Thoracic aorta (tissue), 2 donors: ENCODE measurements around the gene PBRM1. TPM values are rescaled to one million over a fixed set of nuclear protein-coding genes. Genes with fewer than 3 reads are reported as not detected.

Experiments used
- ATAC-seq: fragments of 150-250 bp; one replicate; pipeline ENCODE4 v1.8.0; 2017; ENCODE audit warnings: low read depth; ENCODE audit not compliant: insufficient number of reproducible peaks, low FRiP score
- DNase-seq: peaks from one replicate; pipeline ENCODE4 v3.0.0-alpha.2; 2020; ENCODE audit warnings: low spot score
- H3K27ac ChIP-seq, 2 donors: fragments of 200-600 bp; sonication (generic); 1 replicate in 1 of 2; 2 replicates in 1 of 2; pipeline ENCODE4 v1.5.1; 2016; ENCODE audit warnings: mild to moderate bottlenecking in 2 of 2, moderate library complexity in 2 of 2
- H3K27me3 ChIP-seq: fragments of 200-600 bp; sonication (generic); replicated peaks from 2 replicates; pipeline ENCODE4 v1.6.0; 2016; ENCODE audit warnings: mild to moderate bottlenecking; ENCODE audit not compliant: insufficient read depth
- H3K36me3 ChIP-seq: fragments of 200-600 bp; sonication (generic); one replicate; pipeline ENCODE4 v1.5.1; 2016
- H3K4me1 ChIP-seq, 2 donors: fragments of 200-600 bp; sonication (generic); 1 replicate in 1 of 2; 2 replicates in 1 of 2; pipeline versions ENCODE4 v1.5.1 to v1.6.0; 2016; ENCODE audit warnings: low read depth in 2 of 2, mild to moderate bottlenecking in 1 of 2; ENCODE audit not compliant: control insufficient read depth in 1 of 2
- H3K4me3 ChIP-seq: fragments of 200-600 bp; sonication (generic); 2 replicates; pipeline ENCODE4 v1.5.1; 2016; ENCODE audit warnings: mild to moderate bottlenecking
- H3K9me3 ChIP-seq: fragments of 200-600 bp; sonication (generic); 2 replicates; pipeline ENCODE4 v1.5.1; 2016
- CTCF ChIP-seq: fragments of 200-600 bp; sonication (generic); IDR thresholded peaks from one replicate; pipeline ENCODE4 v1.5.1; 2019; ENCODE audit warnings: antibody characterized with exemption
- total RNA-seq, 2 donors: library from RNA; depleted of rRNA; stranded (reverse); fragments of >200 nt; gene quantifications; one replicate each; pipeline versions ENCODE4 v1.1.0 to v1.2.3, GENCODE V29; 2016

The PBRM1 gene
- total RNA-seq, 2 donors from 2014 or later: 84.5 to 87.2 TPM

GRCh38 chr3:52568069-52568468 is 117.6 kb downstream of the PBRM1 start:
- Histone ChIP-seq H3K9me3 (no peaks in the 10 kb centered on the region), H3K27me3 (no peaks in the 10 kb centered on the region), H3K4me3 (no peak overlapping the region), H3K27ac (no peak overlapping the region), H3K4me1 (no peaks in the 10 kb centered on the region), H3K36me3 (peaks cover 3% of the 10 kb centered on the region)
- DNase-seq: no peak
- ATAC-seq: no peak
- no peak for TF ChIP-seq CTCF

- DNase-seq (no peak), ATAC-seq (no peak)
- no peaks in the 10 kb centered on the region for H3K4me1 ChIP-seq
- H3K4me3 ChIP-seq: no peak overlapping the region
- peaks cover 25% of the 10 kb centered on the region for H3K36me3 ChIP-seq
- no peaks in the 10 kb centered on the region for H3K27me3 ChIP-seq
- TF ChIP-seq CTCF: no peak
- no peaks in the 10 kb centered on the region for H3K9me3 ChIP-seq
- no peak overlapping the region for H3K27ac ChIP-seq
Measured at GRCh38 chr3:52563984-52564383, 121.7 kb downstream of the PBRM1 start.

GRCh38 chr3:52561028-52561747 is 124.5 kb downstream of the PBRM1 start:
- peaks cover 28% of the 10 kb centered on the region for H3K36me3 ChIP-seq
- no peak for TF ChIP-seq CTCF
- no peaks in the 10 kb centered on the region for H3K9me3 ChIP-seq
- no peak for ATAC-seq
- DNase-seq: no peak
- no peaks in the 10 kb centered on the region for H3K27me3 ChIP-seq
- H3K27ac ChIP-seq: no peak overlapping the region
- H3K4me1 ChIP-seq: no peaks in the 10 kb centered on the region
- H3K4me3 ChIP-seq: no peak overlapping the region

- no peak for ATAC-seq
- no peak overlapping the region for H3K27ac ChIP-seq
- no peak for DNase-seq
- no peaks in the 10 kb centered on the region for H3K9me3 ChIP-seq
- no peaks in the 10 kb centered on the region for H3K4me1 ChIP-seq
- no peak overlapping the region for H3K4me3 ChIP-seq
- no peak for TF ChIP-seq CTCF
- H3K27me3 ChIP-seq: no peaks in the 10 kb centered on the region
- H3K36me3 ChIP-seq: peaks cover 36% of the 10 kb centered on the region
Measured at GRCh38 chr3:52558436-52558835, 127.3 kb downstream of the PBRM1 start.

- ATAC-seq (no peak), DNase-seq (no peak)
- Histone ChIP-seq H3K4me3 (no peak overlapping the region), H3K4me1 (no peaks in the 10 kb centered on the region), H3K27me3 (no peaks in the 10 kb centered on the region), H3K36me3 (peaks cover 26% of the 10 kb centered on the region), H3K27ac (no peak overlapping the region), H3K9me3 (no peaks in the 10 kb centered on the region)
- TF ChIP-seq CTCF: no peak
Measured at GRCh38 chr3:52557011-52557960, 128.4 kb downstream of the PBRM1 start.
